Measurements from ENCODE around the gene SLX1A.
"Not testable (repeated sequence)": the region's sequence is repeated elsewhere in the genome, so short reads cannot be mapped to it uniquely, and the experiment has no call there.

The SLX1A gene

DNA sequence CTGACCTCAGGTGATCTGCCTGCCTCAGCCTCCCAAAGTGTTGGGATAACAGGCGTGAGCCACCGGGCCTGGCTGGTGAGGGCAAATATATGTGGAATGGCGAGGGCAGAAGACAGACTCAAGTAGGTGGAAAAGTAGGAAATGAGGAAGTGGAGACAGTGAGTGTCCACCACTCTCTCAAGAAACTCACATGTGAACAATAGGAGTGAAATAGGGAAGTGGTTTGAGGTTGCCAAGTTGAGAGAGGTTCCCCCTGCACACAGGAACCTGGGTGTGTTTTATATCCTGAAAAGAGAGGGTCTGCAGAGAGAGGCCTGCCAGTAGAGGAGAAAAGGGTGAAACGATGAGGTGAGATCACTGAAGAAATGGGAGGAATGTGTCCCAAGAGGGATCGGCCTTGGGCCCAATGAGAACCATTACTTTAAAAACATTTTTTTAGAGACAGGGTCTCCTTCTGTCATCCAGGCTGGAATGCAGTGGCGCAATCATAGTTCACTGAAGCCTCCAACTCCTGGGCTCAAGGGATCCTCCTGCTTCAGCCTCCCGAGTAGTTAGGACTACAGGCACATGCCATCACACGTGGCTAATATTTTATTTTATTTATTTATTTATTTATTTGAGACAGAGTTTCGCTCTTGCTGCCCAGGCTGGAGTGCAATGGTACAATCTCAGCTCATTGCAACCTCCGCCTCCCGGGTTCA, 27.3 kb upstream of the SLX1A start:
- Histone ChIP-seq H3K9ac (ENCODE audit: low read depth, low read length) (no peak overlapping the region), H3K27me3 (ENCODE audit: insufficient read depth, low read length) (no peaks in the 10 kb centered on the region), H3K4me3 (ENCODE audit: low read length) (no peak overlapping the region), H3K4me1 (ENCODE audit: insufficient read depth, low read length) (no peaks in the 10 kb centered on the region), H3K27ac (ENCODE audit: low read length) (no peak overlapping the region), H3K36me3 (ENCODE audit: insufficient read depth, low read depth, low read length) (no peaks in the 10 kb centered on the region), H3K9me3 (ENCODE audit: insufficient read depth, low read depth, low read length) (no peaks in the 10 kb centered on the region)

DNA sequence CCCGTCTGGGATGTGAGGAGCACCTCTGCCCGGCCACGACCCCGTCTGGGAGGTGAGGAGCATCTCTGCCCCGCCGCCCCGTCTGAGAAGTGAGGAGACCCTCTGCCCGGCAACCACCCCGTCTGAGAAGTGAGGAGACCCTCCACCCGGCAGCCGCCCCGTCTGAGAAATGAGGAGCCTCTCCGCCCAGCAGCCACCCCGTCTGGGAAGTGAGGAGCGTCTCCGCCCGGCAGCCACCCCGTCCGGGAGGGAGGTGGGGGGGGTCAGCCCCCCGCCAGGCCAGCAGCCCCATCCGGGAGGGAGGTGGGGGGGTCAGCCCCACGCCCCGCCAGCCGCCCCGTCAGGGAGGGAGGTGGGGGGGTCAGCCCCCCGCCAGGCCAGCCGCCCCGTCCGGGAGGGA, 24.9 kb upstream of the SLX1A start:
- H3K9me3 ChIP-seq (ENCODE audit: insufficient read depth, low read depth, low read length); H3K4me1 ChIP-seq (ENCODE audit: insufficient read depth, low read length); H3K9ac ChIP-seq (ENCODE audit: low read depth, low read length); H3K4me3 ChIP-seq (ENCODE audit: low read length); H3K36me3 ChIP-seq (ENCODE audit: insufficient read depth, low read depth, low read length); H3K27ac ChIP-seq (ENCODE audit: low read length); H3K27me3 ChIP-seq (ENCODE audit: insufficient read depth, low read length): not testable (repeated sequence)

DNA sequence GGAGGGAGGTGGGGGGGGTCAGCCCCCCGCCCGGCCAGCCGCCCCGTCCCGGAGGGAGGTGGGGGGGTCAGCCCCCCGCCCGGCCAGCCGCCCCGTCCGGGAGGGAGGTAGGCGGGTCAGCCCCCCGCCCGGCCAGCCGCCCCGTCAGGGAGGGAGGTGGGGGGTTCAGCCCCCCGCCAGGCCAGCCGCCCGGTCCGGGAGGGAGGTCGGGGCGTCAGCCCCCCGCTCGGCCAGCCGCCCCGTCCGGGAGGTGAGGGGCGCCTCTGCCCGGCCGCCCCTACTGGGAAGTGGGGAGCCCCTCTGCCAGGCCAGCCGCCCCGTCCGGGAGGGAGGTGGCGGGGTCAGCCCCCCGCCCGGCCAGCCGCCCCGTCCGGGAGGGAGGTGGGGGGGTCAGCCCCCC, 24.3 kb upstream of the SLX1A start:
- not testable (repeated sequence) for H3K27me3 ChIP-seq (ENCODE audit: insufficient read depth, low read length); H3K9ac ChIP-seq (ENCODE audit: low read depth, low read length); H3K4me3 ChIP-seq (ENCODE audit: low read length); H3K4me1 ChIP-seq (ENCODE audit: insufficient read depth, low read length); H3K27ac ChIP-seq (ENCODE audit: low read length); H3K9me3 ChIP-seq (ENCODE audit: insufficient read depth, low read depth, low read length); H3K36me3 ChIP-seq (ENCODE audit: insufficient read depth, low read depth, low read length)

DNA sequence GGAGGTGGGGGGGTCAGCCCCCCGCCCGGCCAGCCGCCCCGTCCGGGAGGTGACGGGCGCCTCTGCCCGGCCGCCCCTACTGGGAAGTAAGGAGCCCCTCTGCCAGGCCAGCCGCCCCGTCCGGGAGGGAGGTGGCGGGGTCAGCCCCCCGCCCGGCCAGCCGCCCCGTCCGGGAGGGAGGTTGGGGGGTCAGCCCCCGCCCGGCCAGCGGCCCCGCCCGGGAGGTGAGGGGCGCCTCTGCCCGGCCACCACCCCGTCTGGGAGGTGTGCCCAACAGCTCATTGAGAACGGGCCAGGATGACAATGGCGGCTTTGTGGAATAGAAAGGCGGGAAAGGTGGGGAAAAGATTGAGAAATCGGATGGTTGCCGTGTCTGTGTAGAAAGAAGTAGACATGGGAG, 23.5 kb upstream of the SLX1A start:
- H3K4me3 ChIP-seq (ENCODE audit: low read length); H3K27ac ChIP-seq (ENCODE audit: low read length): not testable (repeated sequence)

DNA sequence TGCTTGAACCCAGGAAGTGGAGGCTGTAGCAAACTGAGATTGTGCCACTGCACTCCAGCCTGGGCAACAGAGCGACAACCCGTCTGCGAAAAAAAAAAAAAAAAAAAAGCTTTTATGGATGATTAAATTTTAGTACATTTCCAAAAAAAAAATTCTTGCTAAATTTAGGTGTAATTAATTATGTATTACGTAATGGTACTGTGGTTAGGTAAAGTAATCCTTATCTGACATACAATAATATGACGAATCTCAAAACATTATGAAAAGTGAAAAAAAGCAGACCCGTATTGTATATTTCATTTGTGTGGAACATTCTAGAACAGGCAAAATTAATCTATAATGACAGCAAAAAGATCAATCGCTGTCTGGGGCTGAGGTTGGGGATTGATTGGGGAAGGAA, 20.6 kb upstream of the SLX1A start:
- Histone ChIP-seq H3K4me3 (ENCODE audit: low read length) (no peak overlapping the region), H3K9ac (ENCODE audit: low read depth, low read length) (no peak overlapping the region), H3K9me3 (ENCODE audit: insufficient read depth, low read depth, low read length) (no peaks in the 10 kb centered on the region), H3K36me3 (ENCODE audit: insufficient read depth, low read depth, low read length) (no peaks in the 10 kb centered on the region), H3K27me3 (ENCODE audit: insufficient read depth, low read length) (no peaks in the 10 kb centered on the region), H3K27ac (ENCODE audit: low read length) (no peak overlapping the region), H3K4me1 (ENCODE audit: insufficient read depth, low read length) (no peaks in the 10 kb centered on the region)

More for the DNA sequence above, 23.5 kb upstream of the SLX1A start:
- not testable (repeated sequence) for H3K4me1 ChIP-seq (ENCODE audit: insufficient read depth, low read length); H3K27me3 ChIP-seq (ENCODE audit: insufficient read depth, low read length); H3K9me3 ChIP-seq (ENCODE audit: insufficient read depth, low read depth, low read length); H3K36me3 ChIP-seq (ENCODE audit: insufficient read depth, low read depth, low read length); H3K9ac ChIP-seq (ENCODE audit: low read depth, low read length)

DNA sequence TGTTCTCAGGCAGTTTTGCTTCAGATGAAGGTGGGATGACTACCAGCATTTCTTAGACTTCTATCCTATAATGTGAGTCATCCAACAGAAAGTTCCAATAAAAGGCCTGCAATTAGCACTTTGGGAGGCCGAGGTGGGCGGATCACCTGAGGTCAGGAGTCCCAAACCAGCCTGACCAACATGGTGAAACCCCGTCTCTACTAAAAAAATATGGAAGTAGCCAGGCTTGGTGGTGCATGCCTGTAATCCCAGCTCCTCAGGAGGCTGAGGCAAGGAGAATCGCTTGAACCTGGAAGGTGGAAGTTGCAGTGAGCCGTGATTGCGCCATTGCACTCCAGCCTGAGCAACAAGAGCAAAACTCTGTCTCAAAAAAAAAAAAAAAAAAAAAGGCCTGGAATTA, 16.8 kb upstream of the SLX1A start:
- not testable (repeated sequence) for H3K9ac ChIP-seq (ENCODE audit: low read depth, low read length); H3K4me1 ChIP-seq (ENCODE audit: insufficient read depth, low read length); H3K4me3 ChIP-seq (ENCODE audit: low read length); H3K27me3 ChIP-seq (ENCODE audit: insufficient read depth, low read length); H3K27ac ChIP-seq (ENCODE audit: low read length); H3K9me3 ChIP-seq (ENCODE audit: insufficient read depth, low read depth, low read length); H3K36me3 ChIP-seq (ENCODE audit: insufficient read depth, low read depth, low read length)

DNA sequence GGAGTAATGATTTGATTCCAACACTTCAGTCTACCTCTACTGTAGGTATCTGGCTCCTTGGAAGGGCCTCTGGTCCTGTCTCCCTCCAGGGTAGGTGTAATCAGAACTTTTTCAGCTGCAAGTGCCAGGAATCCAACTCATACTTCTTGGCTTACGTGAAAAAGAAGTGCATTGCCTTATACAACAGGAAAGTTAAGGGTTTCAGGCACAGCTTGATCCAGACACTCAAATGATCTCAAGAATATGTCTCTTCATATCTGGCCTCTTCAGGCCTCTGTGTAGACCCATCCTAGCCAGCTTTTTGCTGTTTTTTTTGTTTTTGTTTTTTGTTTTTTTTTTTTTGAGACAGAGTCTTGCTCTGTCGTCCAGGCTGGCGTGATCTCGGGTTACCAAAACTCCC, 14.5 kb upstream of the SLX1A start:
- H3K4me1 ChIP-seq (ENCODE audit: insufficient read depth, low read length), result no peaks in the 10 kb centered on the region
- H3K27ac ChIP-seq (ENCODE audit: low read length), result no peak overlapping the region
- H3K9ac ChIP-seq (ENCODE audit: low read depth, low read length), result no peak overlapping the region
- no peaks in the 10 kb centered on the region for H3K9me3 ChIP-seq (ENCODE audit: insufficient read depth, low read depth, low read length)
- no peak overlapping the region for H3K4me3 ChIP-seq (ENCODE audit: low read length)
- H3K36me3 ChIP-seq (ENCODE audit: insufficient read depth, low read depth, low read length), result no peaks in the 10 kb centered on the region
- peaks cover 24% of the 10 kb centered on the region for H3K27me3 ChIP-seq (ENCODE audit: insufficient read depth, low read length)

DNA sequence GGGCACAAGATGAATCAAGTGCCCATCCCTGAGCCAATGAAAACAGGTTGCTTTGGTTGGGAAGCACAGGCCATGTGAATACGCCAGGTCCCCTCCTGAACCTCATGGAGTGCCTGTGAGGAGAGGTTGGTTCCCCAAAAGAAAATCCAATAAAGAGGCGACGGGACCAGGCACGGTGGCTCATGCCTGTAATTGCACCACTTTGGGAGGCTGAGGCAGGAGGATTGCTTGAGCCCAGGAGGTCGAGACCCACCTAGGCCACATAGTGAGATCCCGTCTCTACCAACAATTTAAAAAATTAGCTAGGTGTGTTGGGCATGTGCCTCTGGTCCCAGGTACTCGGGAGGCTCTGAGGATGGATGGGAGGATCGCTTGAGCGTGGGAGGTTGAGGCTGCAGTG, 13.7 kb upstream of the SLX1A start:
- Histone ChIP-seq H3K27ac (ENCODE audit: low read length) (no peak overlapping the region), H3K9ac (ENCODE audit: low read depth, low read length) (no peak overlapping the region), H3K36me3 (ENCODE audit: insufficient read depth, low read depth, low read length) (no peaks in the 10 kb centered on the region), H3K9me3 (ENCODE audit: insufficient read depth, low read depth, low read length) (no peaks in the 10 kb centered on the region), H3K4me1 (ENCODE audit: insufficient read depth, low read length) (no peaks in the 10 kb centered on the region), H3K27me3 (ENCODE audit: insufficient read depth, low read length) (peaks cover 32% of the 10 kb centered on the region), H3K4me3 (ENCODE audit: low read length) (no peak overlapping the region)

DNA sequence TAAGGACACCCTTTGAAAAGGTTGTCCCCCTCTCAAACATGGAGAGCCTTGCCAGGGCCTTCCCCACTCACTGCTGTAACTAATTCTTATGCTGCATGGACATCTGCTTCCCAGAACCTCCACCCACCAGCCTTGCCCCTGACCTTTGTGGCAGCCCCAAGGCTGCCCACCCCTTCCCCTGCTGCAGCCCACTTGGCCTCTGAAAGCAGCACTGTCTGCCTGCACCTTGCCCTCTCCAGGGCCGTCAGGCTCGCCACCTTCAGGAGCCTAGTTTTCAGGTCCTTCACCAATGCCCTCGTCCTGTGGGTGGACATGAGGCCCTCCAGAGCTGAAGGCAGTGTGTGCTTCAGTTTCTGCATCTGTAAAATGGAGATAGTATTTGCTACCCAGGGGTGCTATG, 12.9 kb upstream of the SLX1A start:
- Histone ChIP-seq H3K4me3 (ENCODE audit: low read length) (no peak overlapping the region), H3K4me1 (ENCODE audit: insufficient read depth, low read length) (no peaks in the 10 kb centered on the region), H3K9me3 (ENCODE audit: insufficient read depth, low read depth, low read length) (no peaks in the 10 kb centered on the region), H3K9ac (ENCODE audit: low read depth, low read length) (no peak overlapping the region), H3K27ac (ENCODE audit: low read length) (no peak overlapping the region), H3K36me3 (ENCODE audit: insufficient read depth, low read depth, low read length) (no peaks in the 10 kb centered on the region), H3K27me3 (ENCODE audit: insufficient read depth, low read length) (peaks cover 33% of the 10 kb centered on the region)

DNA sequence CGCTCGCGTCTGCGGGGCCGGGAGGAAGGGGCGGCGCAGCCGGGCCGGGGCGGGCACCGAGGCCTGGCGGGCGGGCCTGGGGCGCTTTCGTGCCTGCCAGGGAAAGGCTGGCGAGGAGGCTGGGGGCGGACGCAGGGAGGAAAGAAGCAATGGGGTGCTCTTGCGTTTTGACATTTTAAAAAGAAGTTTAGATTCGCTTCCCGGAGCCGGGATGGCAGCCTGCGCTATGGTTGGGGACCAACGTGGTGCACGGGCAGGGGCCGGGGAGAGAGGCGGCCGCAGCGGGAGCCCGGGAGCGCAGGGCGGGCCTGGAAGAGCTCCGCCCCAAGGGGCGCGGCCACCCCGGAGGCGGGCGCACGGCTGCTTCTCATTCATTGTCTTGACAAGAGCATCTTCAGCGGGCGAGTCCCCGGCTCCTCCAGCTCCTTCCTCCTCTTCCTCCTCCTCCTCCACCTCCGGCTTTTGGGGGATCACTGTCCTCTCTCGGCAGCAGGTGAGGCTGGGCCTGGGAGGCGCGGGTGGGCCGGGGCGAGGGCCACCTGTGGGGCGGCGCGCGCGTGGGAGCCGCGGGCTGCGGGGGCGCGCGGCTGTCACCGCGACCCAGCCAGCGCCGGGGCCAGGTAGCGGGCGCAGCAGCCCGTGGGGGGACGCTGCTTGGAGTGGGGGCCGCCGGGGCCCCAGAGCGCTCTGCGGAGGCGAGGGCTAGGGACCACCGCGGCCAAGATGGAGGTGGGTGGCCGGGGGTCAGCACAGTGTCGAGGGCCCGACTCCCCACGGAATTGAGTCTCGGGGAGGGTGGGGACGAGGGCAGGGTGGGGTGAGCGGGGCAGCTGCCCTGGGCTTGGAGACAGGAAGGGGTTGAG, 10.2 kb upstream of the SLX1A start, which contains the start of gene CORO1A:
Gene CORO1A (plus strand): TSS at position 370 of the 863 bp plus-strand sequence. CDS start 1,608 bp downstream, outside the sequence.
- peaks cover 33% of the 10 kb centered on the region for H3K27me3 ChIP-seq (ENCODE audit: insufficient read depth, low read length)
- no peaks in the 10 kb centered on the region for H3K4me1 ChIP-seq (ENCODE audit: insufficient read depth, low read length)
- no peaks in the 10 kb centered on the region for H3K36me3 ChIP-seq (ENCODE audit: insufficient read depth, low read depth, low read length)
- H3K9ac ChIP-seq (ENCODE audit: low read depth, low read length), result no peak within 1 kb of the TSS
- H3K4me3 ChIP-seq (ENCODE audit: low read length), result peak within 1 kb of the TSS; percentile 74
- no peaks in the 10 kb centered on the region for H3K9me3 ChIP-seq (ENCODE audit: insufficient read depth, low read depth, low read length)
- no peak within 1 kb of the TSS for H3K27ac ChIP-seq (ENCODE audit: low read length)

DNA sequence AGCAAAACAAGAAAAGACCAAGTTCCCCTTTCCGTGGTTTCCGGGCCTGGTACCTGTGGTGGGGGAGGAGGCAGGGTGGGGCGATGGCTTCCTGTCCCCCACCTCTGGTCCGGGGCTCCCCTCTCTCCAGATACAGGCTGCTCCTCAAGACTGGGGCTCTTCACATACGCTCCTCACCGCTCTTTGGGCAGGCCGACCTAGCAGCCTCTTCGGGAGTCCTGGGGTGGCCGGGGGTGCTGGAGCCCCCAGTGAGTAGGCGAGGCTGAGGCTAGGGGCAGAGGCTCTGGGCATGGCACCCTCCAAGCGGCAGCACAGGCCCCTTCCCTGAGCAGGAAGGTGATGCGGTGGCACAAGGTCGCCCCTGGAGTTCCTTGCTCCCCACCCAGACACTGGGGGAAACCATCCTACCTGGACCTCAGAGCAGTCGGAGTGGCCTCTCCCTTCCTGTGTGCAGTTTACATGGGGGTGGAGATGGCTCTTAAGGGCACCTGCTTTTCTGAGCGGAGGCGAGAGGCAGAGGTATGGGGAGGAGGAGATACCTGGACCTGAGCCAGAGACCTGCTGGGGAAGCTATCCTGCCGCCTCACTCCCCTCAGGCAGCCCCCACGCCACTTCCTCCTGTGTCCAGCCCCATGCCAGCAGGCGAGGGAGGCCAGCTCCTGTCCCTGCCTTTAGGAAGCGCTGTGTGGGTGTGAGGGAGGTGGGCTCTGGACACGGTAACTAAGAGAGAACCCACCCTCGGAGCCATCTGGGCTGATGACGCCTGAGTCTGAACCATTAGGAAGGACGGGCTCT, 9.4 kb upstream of the SLX1A start:
- Histone ChIP-seq H3K9ac (ENCODE audit: low read depth, low read length) (no peak overlapping the region), H3K4me3 (ENCODE audit: low read length) (peak overlapping the region; percentile 74; the same call in 1 of the 2 replicates), H3K9me3 (ENCODE audit: insufficient read depth, low read depth, low read length) (no peaks in the 10 kb centered on the region), H3K4me1 (ENCODE audit: insufficient read depth, low read length) (no peaks in the 10 kb centered on the region), H3K27me3 (ENCODE audit: insufficient read depth, low read length) (peaks cover 33% of the 10 kb centered on the region), H3K27ac (ENCODE audit: low read length) (no peak overlapping the region), H3K36me3 (ENCODE audit: insufficient read depth, low read depth, low read length) (no peaks in the 10 kb centered on the region)
